GM12878 (cell line): ENCODE measurements around the gene MAPT.

Experiments
- MTA3 ChIP-seq: IDR thresholded peaks from 2 replicates; pipeline ENCODE4 v1.6.1; 2012; ENCODE audit warnings: low read length, inconsistent platforms, borderline replicate concordance
- MXI1 ChIP-seq: fragments of 150-350 bp; IDR thresholded peaks from 2 replicates; pipeline ENCODE4 v1.6.1; 2011; ENCODE audit warnings: low read depth, mild to moderate bottlenecking, inconsistent platforms, low read length, improper control_type of control experiment
- POLR2AphosphoS5 ChIP-seq: IDR thresholded peaks from 2 replicates; pipeline ENCODE4 v1.6.1; 2011; ENCODE audit warnings: mild to moderate bottlenecking, low read length, inconsistent platforms
- RAD21 ChIP-seq: IDR thresholded peaks from 2 replicates; pipeline ENCODE4 v1.6.1; 2011; ENCODE audit warnings: mild to moderate bottlenecking, low read depth, low read length, moderate library complexity; ENCODE audit not compliant: insufficient read depth
- SMAD5 ChIP-seq: IDR thresholded peaks from 2 replicates; pipeline ENCODE4 v1.6.1; 2016; ENCODE audit warnings: antibody characterized with exemption, low read depth
- TAF1 ChIP-seq: IDR thresholded peaks from 2 replicates; pipeline ENCODE4 v1.6.1; 2011; ENCODE audit warnings: mild to moderate bottlenecking, low read depth, low read length, borderline replicate concordance
- TF ChIP-seq, protein P1 (sequence below), 3 experiments: IDR thresholded peaks in 2 of 3; conservative IDR thresholded peaks in 1 of 3; 2 replicates each; pipeline ENCODE4 v1.5.1; 2011; ENCODE audit warnings: low read depth in 3 of 3, low read length in 3 of 3, mild to moderate bottlenecking in 3 of 3, control low read depth in 2 of 3, moderate library complexity in 2 of 3, inconsistent platforms in 1 of 3, mixed read lengths in 1 of 3; ENCODE audit not compliant: control insufficient read depth in 2 of 3, insufficient read depth in 1 of 3; ENCODE audit errors: extremely low read depth in 1 of 3
- TF ChIP-seq, protein P2 (sequence below): IDR thresholded peaks from 2 replicates; pipeline ENCODE4 v1.6.1; 2012; ENCODE audit warnings: low read depth, low read length, improper control_type of control experiment

DNA sequence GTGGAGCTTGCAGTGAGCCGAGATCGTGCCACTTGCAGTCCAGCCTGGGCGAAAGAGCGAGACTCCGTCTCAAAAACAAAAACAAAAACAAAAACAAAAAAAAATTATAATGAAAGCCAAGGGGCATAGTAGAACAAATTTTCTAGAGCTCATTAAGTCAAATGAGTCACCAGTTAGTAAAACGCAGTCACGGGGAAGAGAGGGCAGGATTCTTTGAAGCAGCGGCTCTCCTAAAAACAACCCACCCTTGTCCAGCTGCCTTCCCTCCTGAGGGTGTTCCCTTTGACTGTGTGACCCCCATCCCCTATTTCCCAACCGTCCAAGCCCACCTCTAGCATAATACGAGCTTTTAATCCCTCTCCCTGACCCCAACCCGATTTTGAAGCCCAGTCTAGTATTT lies 60.6 kb downstream of the MAPT start:
- TF ChIP-seq, protein P1, sequence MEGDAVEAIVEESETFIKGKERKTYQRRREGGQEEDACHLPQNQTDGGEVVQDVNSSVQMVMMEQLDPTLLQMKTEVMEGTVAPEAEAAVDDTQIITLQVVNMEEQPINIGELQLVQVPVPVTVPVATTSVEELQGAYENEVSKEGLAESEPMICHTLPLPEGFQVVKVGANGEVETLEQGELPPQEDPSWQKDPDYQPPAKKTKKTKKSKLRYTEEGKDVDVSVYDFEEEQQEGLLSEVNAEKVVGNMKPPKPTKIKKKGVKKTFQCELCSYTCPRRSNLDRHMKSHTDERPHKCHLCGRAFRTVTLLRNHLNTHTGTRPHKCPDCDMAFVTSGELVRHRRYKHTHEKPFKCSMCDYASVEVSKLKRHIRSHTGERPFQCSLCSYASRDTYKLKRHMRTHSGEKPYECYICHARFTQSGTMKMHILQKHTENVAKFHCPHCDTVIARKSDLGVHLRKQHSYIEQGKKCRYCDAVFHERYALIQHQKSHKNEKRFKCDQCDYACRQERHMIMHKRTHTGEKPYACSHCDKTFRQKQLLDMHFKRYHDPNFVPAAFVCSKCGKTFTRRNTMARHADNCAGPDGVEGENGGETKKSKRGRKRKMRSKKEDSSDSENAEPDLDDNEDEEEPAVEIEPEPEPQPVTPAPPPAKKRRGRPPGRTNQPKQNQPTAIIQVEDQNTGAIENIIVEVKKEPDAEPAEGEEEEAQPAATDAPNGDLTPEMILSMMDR (IDR thresholded peaks at IDR 0.05 in 2 of 3, conservative IDR thresholded peaks at IDR 0.05 in 1 of 3; ENCODE audit: control insufficient read depth in 2 of 3, extremely low read depth in 1 of 3, insufficient read depth in 1 of 3, low read depth in 3 of 3, low read length in 3 of 3): no peak
- no peak for TF ChIP-seq MXI1
- no peak for TF ChIP-seq POLR2AphosphoS5
- TF ChIP-seq, protein P2, sequence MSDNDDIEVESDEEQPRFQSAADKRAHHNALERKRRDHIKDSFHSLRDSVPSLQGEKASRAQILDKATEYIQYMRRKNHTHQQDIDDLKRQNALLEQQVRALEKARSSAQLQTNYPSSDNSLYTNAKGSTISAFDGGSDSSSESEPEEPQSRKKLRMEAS: no peak
- no peak for TF ChIP-seq SMAD5
- TF ChIP-seq TAF1: no peak
- TF ChIP-seq MTA3: no peak
- no peak for TF ChIP-seq RAD21
